GM18520 (cell line): Measurements from ENCODE around the gene PTPRB.

ENCODE experiments used
- ATAC-seq: cut with Tn5 transposase; IDR thresholded peaks from one replicate; pipeline ENCODE4 v1.9.1; 2021; ENCODE audit not compliant: unreplicated experiment

The PTPRB gene

DNA sequence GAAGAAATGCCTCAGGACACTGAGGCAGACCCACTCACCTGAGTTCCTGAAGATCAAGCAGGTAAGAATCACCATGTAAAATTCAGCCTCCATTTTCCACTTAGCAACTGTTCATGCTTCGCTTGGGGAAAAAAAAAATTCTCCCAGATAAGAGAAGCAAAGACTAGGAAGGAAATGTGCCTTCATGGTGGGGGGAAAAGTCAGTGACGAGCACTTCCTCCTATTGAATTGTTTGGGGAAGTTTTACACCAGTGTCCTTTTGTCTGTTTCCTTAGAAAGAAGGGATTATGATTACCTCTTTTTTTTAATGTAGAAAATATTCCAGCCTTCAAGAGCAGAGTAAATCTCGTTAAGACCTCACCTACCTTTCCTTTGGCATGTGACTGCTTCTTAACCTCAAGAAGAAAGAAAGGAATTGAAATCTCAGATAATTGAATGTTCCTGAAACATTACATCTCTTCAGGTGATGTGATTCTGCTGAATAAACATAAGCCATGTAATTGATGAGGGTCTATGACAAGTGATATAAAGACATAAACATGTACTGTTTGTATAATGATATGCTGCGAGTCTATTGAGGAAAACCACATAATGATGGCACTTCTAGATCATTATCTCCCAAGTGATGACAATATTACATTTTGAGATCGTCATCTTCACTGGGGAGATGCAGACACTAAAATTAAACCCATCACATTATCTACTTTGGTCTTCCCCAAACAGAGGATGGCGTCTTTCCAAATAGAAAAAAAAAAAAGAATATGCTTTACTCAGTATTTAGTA is at the start of gene PTPRB:
Gene PTPRB, minus strand, starts transcription at position 127 of the 783 bp plus-strand sequence. Its CDS starts 34 bp downstream, at position 93.
- ATAC-seq, result no peak

GRCh38 chr12:70686907-70687306 is 49.7 kb upstream of the PTPRB start:
- no peak for ATAC-seq

- ATAC-seq, result no peak
Measured at GRCh38 chr12:70686299-70686698, 49.1 kb upstream of the PTPRB start.

- ATAC-seq, result no peak
Measured at GRCh38 chr12:70683976-70684375, 46.7 kb upstream of the PTPRB start.

- no peak for ATAC-seq
Measured at GRCh38 chr12:70671698-70672097, 34.5 kb upstream of the PTPRB start.

DNA sequence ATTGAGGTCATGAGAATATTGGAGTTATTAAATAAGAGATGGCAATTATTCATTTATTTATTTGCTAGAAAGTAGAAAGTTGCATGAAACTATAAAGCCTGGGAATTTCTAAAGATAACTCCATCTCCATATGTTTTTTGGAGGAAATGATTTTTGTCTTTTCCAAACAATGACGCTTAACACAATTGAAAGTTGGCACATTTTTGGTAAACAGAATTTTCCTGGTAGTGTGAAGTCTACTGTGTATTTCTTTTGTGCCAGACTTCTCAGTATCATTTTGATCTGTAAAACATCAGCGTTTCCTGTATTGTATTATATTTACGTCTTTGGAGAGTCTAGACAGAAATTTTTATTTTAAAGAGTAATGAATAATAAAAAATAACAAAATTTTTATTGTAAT is 33.7 kb upstream of the PTPRB start:
- ATAC-seq, result no peak

DNA sequence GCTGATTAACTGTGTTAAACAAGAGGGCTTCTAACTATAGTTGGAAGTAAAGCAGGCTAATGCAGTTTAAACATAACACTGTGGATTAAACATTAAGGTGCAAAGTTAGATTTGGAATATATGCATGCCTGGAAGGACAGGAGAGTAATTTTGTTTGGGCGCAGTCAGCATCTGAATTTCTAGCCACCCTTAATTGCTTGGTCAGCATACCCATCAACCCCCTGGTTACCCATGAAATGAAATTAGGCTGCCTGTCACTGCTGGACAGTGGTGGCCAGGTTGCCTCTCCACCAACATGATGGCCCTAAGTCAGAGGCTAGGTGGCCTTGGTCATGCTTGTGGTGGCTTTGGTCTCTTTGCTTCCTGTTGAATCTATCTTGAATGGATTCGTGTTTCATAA is 30.0 kb upstream of the PTPRB start:
- no peak for ATAC-seq

DNA sequence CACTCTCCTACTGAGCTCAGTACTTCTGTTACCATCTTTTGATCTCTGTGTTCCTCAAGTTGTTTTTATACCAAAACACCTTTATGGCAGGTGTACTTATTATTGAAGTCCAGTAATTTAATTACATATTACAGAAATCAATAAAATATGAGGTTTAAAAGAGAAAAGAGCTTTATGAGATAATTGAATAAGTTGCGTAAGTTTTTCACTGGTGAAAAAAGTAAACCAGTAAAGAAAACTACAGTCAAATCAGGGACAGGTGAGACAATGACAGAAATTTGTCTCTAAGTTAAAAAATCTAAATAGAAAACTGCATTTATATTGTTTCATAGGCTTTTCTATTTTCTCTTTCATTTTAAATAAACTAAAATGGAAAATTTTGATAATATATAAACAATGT is 29.1 kb upstream of the PTPRB start:
- ATAC-seq, result no peak

- ATAC-seq, result no peak
Measured at GRCh38 chr12:70664465-70664881, 27.2 kb upstream of the PTPRB start.

- ATAC-seq, result no peak
Measured at GRCh38 chr12:70663838-70664237, 26.6 kb upstream of the PTPRB start.

- ATAC-seq, result no peak
Measured at GRCh38 chr12:70661466-70662161, 24.4 kb upstream of the PTPRB start.

DNA sequence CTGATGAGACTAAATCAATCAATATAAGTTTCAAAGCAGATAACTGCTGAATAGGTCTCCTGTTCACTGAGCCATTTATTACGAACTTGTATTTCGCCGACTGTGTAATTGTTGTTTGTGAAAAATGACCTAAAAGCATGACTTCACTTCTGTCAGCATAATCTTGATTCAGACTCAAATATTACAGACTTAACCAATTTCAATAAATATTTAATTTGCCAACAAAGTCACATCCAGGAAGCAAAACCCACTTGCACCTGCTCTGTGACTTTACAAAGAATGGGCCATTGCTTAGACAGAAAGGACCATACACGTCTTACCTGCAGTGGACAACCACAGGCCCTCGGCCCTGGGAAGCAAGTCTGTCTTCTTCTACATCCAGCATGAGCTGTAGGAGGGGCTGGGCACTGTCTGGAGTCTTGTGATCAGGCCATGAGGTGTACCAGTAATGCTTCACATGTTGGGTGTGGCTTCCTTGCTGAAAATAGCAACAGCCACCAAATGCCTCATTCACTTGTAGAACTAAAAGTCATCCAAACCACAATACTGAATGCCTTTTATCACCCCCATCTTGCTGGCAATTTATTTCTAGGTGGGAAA is 23.5 kb upstream of the PTPRB start:
- no peak for ATAC-seq

GRCh38 chr12:70660002-70660604 is 22.9 kb upstream of the PTPRB start:
- ATAC-seq, result no peak

- no peak for ATAC-seq
Measured at GRCh38 chr12:70659077-70659606, 21.9 kb upstream of the PTPRB start.

DNA sequence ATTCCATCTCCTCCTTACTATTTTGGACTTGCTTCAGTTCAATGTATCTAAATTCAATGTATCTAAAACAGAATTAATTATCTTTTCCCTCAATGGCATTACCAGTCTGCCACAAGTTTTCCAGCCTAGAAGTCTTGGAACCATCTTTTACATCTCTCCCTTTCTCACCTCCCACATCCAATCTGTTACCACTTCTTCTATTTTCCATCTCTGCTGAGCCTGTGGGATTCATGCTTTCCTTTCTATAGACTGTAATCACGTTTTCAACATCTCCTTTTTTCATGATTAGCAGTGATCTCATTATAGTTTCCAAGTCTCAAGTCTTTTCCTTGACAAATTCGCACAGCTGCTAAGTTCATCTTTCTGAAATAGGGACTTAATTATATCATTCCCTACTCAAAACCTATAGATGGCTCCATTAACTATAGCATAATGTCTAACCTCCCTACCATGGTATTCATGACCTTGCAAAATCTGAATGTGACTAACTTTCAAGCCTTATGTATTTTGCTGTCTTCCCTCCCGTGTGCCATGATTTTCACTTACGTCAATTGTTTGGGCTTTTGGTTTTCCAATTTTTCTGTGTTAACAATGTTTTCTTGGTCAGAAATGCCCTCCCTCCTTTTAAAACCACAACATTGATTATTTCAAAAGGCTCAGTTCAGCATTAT is 20.5 kb upstream of the PTPRB start:
- no peak for ATAC-seq

DNA sequence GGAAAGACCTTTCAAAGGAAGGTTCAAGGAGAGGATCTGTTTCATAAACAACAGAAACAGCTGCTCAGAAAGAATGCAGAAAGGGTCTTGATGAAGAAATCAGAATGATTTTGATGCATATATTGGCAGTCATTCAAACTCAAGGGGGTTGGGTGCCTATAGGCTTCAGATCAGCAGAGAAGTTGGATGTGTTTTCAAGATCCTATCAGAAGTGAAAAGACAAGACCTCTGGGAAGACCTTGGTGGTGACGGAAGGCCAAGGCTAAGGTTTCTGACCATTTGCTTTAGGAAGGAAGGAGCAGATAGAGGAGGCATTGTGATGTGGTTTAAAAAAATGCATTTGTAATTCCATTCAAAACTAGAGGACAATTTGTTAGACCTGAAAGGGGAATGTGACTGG is 15.2 kb upstream of the PTPRB start:
- ATAC-seq, result no peak

GRCh38 chr12:70648831-70649230 is 11.6 kb upstream of the PTPRB start:
- ATAC-seq, result no peak

- no peak for ATAC-seq
Measured at GRCh38 chr12:70648191-70648590, 11.0 kb upstream of the PTPRB start.

DNA sequence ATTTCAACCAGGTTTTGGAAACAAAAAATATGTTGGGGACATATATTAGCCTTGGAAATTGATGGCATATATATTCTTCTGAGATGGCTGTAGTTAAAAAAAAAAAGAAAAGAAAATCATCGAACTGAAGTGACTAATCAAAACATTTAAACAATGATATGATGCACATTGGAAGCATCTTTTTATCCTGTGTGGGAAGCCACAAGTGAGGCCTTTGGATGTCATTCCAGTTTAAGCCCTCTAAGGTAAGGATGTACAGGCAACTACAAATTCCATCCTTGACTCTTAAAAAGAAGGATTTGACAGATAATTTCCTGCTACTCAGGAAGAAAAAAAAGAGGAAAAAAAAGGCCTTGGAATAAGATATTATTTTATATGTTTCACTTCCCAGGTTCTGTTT is 9.6 kb upstream of the PTPRB start:
- ATAC-seq, result no peak

DNA sequence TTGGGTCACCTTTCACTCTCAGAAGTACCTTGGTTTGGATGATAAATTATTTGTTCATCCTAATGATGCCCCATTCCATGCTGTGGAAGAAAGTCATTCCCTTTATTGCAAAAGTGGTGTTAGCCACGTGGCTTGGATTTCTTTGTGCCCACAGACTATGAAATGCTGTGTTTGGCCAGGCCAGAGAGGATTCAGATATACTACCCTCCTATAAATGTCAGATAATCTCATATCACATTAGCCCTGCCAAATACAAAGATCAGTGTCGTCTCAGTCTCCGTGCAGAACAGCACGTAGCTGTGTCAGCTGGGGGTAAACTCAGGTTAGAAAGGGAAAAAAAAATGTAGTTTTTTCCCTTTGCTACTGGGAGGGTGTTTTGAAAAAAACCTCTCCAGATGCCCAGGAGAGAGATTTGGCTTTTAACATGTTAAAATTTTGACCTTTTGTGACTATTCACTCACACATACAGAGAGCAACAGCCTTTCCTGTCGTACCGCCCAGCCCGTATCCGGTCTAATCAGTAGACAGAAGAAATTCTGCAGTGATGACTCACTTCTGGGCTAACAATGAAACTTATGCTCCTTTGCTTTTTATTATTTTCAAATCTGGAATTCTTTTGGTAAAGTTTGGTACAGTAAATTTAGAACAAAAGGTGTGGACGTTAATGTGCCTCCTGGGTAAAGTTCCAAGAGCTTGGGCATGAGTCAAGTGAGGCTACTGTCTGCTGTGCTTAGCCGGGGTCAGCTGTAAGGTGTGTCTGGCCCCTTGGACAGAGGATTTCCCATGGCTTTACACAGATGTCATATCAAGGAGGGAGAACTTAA is 8.5 kb upstream of the PTPRB start:
- ATAC-seq, result no peak
